ENCODE measurements around the gene RNFT2. TPM values are rescaled to one million over a fixed set of nuclear protein-coding genes. Genes with fewer than 3 reads are reported as not detected.

Gene RNFT2
- total RNA-seq, 1 experiment from 2014 or later, result 29.5 TPM

DNA sequence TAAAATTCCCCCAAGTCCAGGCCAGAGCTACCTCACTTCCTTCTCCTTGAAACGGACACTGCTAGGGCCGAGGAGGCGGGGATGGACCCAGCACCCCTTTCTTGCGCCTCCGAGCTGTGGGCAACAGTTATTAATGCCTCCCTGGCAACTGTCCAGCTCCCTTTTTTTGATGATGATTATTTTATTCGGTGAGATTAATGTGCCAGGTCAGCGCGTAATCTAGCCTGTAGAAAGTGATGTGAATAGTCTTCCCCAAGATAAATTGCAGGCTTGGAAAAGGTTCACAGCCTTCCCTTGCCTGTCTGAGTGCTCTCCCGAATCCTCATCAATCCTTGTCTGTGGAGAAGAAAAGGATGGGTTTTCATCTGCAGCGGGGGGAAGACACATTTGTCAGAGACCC lies 54.3 kb downstream of the RNFT2 start:
- no peak overlapping the region for H2BK15ac ChIP-seq (ENCODE audit: low read depth, low read length)
- H3K23ac ChIP-seq (ENCODE audit: insufficient read length, low read depth, low read length), result no peak overlapping the region
- TF ChIP-seq, protein P1, sequence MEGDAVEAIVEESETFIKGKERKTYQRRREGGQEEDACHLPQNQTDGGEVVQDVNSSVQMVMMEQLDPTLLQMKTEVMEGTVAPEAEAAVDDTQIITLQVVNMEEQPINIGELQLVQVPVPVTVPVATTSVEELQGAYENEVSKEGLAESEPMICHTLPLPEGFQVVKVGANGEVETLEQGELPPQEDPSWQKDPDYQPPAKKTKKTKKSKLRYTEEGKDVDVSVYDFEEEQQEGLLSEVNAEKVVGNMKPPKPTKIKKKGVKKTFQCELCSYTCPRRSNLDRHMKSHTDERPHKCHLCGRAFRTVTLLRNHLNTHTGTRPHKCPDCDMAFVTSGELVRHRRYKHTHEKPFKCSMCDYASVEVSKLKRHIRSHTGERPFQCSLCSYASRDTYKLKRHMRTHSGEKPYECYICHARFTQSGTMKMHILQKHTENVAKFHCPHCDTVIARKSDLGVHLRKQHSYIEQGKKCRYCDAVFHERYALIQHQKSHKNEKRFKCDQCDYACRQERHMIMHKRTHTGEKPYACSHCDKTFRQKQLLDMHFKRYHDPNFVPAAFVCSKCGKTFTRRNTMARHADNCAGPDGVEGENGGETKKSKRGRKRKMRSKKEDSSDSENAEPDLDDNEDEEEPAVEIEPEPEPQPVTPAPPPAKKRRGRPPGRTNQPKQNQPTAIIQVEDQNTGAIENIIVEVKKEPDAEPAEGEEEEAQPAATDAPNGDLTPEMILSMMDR (conservative IDR thresholded peaks at IDR 0.05), result no peak
- no peak overlapping the region for H4K91ac ChIP-seq (ENCODE audit: insufficient read length, low read depth, low read length)
- H3K27ac ChIP-seq (ENCODE audit: insufficient read length, low read depth, low read length), result no peak overlapping the region
- H3K27me3 ChIP-seq (ENCODE audit: insufficient read depth, low read length), result no peaks in the 10 kb centered on the region
- Mint-ChIP-seq H3K36me3 (ENCODE audit: insufficient read depth in 1 of 3, low read depth in 3 of 3) (peaks cover 1 to 13% (median 12%) of the 10 kb centered on the region in 3 experiments; a peak in 5 of 7 replicates), H3K27me3 (ENCODE audit: low read depth) (no peaks in the 10 kb centered on the region), H3K4me1 (no peaks in the 10 kb centered on the region), H3K4me3 (no peak overlapping the region), H3K9me3 (0 out of 5 replicates have a peak, but pooled peaks cover 0 to 1% of the 10 kb centered on the region in 2 experiments), H3K27ac (no peak overlapping the region)
- no peaks in the 10 kb centered on the region for H3K4me1 ChIP-seq (ENCODE audit: insufficient read depth, low read length)
- H3K18ac ChIP-seq (ENCODE audit: insufficient read length, low read depth, low read length), result no peak overlapping the region
- H2BK120ac ChIP-seq (ENCODE audit: low read depth, low read length, poor library complexity, severe bottlenecking), result no peak overlapping the region
- DNase-seq, result no peak
- H2AFZ ChIP-seq (ENCODE audit: low read length), result no peak overlapping the region
- H3K56ac ChIP-seq (ENCODE audit: insufficient read length, low read depth, low read length), result no peak overlapping the region
- WGBS (ENCODE audit: extremely low coverage, insufficient read length, low lambda C conversion rate), result no CpG with 5 or more reads among the region's 10 CpGs
- no peak overlapping the region for H2AK5ac ChIP-seq (ENCODE audit: insufficient read length, low read length)
- no peaks in the 10 kb centered on the region for H3K9me3 ChIP-seq (ENCODE audit: control insufficient read depth, low read depth, low read length)
- no peak overlapping the region for H2BK12ac ChIP-seq (ENCODE audit: insufficient read length, low read depth, low read length)
- H4K5ac ChIP-seq (ENCODE audit: insufficient read length, low read depth, low read length), result no peak overlapping the region
- H3K79me2 ChIP-seq (ENCODE audit: insufficient read depth, low read length), result no peaks in the 10 kb centered on the region
- H4K8ac ChIP-seq (replicated peaks; ENCODE audit: insufficient read length, low read depth, low read length), result no peak overlapping the region
- no peak overlapping the region for H3K4ac ChIP-seq (ENCODE audit: low read depth, low read length)
- no peak overlapping the region for H2BK5ac ChIP-seq (ENCODE audit: insufficient read length, low read length)
- H4K20me1 ChIP-seq (ENCODE audit: control insufficient read depth, insufficient read depth, insufficient read length), result no peaks in the 10 kb centered on the region
- no peak overlapping the region for H3K14ac ChIP-seq (ENCODE audit: insufficient read depth, low read length)
- no peaks in the 10 kb centered on the region for H3K23me2 ChIP-seq (ENCODE audit: insufficient read length, low read depth, low read length, poor library complexity, severe bottlenecking)
- no peak overlapping the region for H2BK20ac ChIP-seq (ENCODE audit: low read depth, low read length, poor library complexity, severe bottlenecking)
- no peak overlapping the region for H3T11ph ChIP-seq (ENCODE audit: low read length)
- no peaks in the 10 kb centered on the region for H3K79me1 ChIP-seq (ENCODE audit: insufficient read depth, low read depth, low read length, poor library complexity, severe bottlenecking)
- no peak overlapping the region for H3K4me2 ChIP-seq (ENCODE audit: insufficient read depth, insufficient read length, low read length)
- no peak overlapping the region for H3K9ac ChIP-seq (ENCODE audit: extremely low read depth, insufficient read length, low read length)

Measured in H9 (cell line).